GM12878 (cell line): ENCODE data around the gene PITPNM3. TPM values are rescaled to one million over a fixed set of nuclear protein-coding genes. Genes with fewer than 3 reads are reported as not detected.

ENCODE experiments used
- ATAC-seq: fragments of 200-7000 bp; cut with Tn5 transposase; 3 replicates; pipeline ENCODE4 v1.9.1; 2020; ENCODE audit warnings: mild to moderate bottlenecking, moderate library complexity
- BruUV-seq: library from RNA; stranded (reverse); fragments of 400-500 nt; replicated peaks from 2 replicates; lab custom pipeline; 2021; lab: Mats Ljungman, UMichigan
- CTCF ChIA-PET: fragments of 300-600 bp; sonication (Branson Sonifier 250); formaldehyde crosslinking; extraction: SDS; loops from one replicate; lab custom pipeline; 2021; ENCODE audit warnings: inconsistent platforms; lab: Yijun Ruan, JAX
- POLR2A ChIA-PET: fragments of 350-600 bp; formaldehyde crosslinking; extraction: SDS; loops from one replicate; lab custom pipeline; 2021; ENCODE audit warnings: inconsistent platforms; lab: Charles Lee
- RAD21 ChIA-PET: fragments of 300-600 bp; sonication (Branson Sonifier 250); formaldehyde crosslinking; loops from one replicate; lab custom pipeline; 2023; ENCODE audit warnings: antibody characterized with exemption; ENCODE audit not compliant: unreplicated experiment; lab: Charles Lee
- SMC1A ChIA-PET: fragments of 300-600 bp; sonication (Branson Sonifier 250); formaldehyde crosslinking; loops from one replicate; lab custom pipeline; 2023; ENCODE audit not compliant: unreplicated experiment, uncharacterized antibody; lab: Charles Lee
- DNase-seq: peaks from one replicate; pipeline ENCODE4 v3.0.0-alpha.2; 2011; ENCODE audit warnings: low read depth, low spot score
- FAIRE-seq: peaks from 3 replicates; lab custom pipeline; 2011; peaks lifted over from hg19 to GRCh38; lab: Jason Lieb, UNC
- H2AFZ ChIP-seq: 2 replicates; pipeline ENCODE4 v1.6.0; 2011; ENCODE audit warnings: low read depth, low read length, control low read depth; ENCODE audit not compliant: control insufficient read depth
- H3K27ac ChIP-seq: 2 replicates; pipeline ENCODE4 v1.5.1; 2011; ENCODE audit warnings: control low read depth; ENCODE audit not compliant: control insufficient read depth, insufficient read depth
- H3K27me3 ChIP-seq, 2 experiments: replicated peaks in 1 of 2; 2 replicates each; pipeline versions ENCODE4 v1.6.0 to v1.6.1; 2011; ENCODE audit warnings: low read length in 1 of 2; ENCODE audit not compliant: control insufficient read depth in 2 of 2, insufficient read depth in 2 of 2
- H3K36me3 ChIP-seq, 2 experiments: 2 replicates each; pipeline ENCODE4 v1.5.1; 2011; ENCODE audit warnings: low read length in 1 of 2; ENCODE audit not compliant: control insufficient read depth in 2 of 2, insufficient read depth in 2 of 2
- H3K4me1 ChIP-seq: 2 replicates; pipeline ENCODE4 v1.6.1; 2011; ENCODE audit warnings: mild to moderate bottlenecking, low read length, moderate library complexity, mixed read lengths; ENCODE audit not compliant: control insufficient read depth, insufficient read depth
- H3K4me2 ChIP-seq: 2 replicates; pipeline ENCODE4 v1.6.0; 2011; ENCODE audit warnings: control low read depth; ENCODE audit not compliant: control insufficient read depth, insufficient read depth
- H3K4me3 ChIP-seq: fragments of 200-600 bp; sonication (generic); 2 replicates; pipeline ENCODE4 v1.5.1; 2016
- H3K79me2 ChIP-seq: 2 replicates; pipeline ENCODE4 v1.6.0; 2011; ENCODE audit warnings: low read length; ENCODE audit not compliant: control insufficient read depth, insufficient read depth
- H3K9ac ChIP-seq: 2 replicates; pipeline ENCODE4 v1.8.0; 2011; ENCODE audit warnings: low read length, control low read depth, mixed read lengths; ENCODE audit not compliant: control insufficient read depth, insufficient read depth
- H3K9me3 ChIP-seq: replicated peaks from 3 replicates; pipeline ENCODE4 v1.5.1; 2011; ENCODE audit warnings: mild to moderate bottlenecking, low read length; ENCODE audit not compliant: control insufficient read depth, insufficient read depth
- H4K20me1 ChIP-seq: 2 replicates; pipeline ENCODE4 v1.6.0; 2011; ENCODE audit not compliant: control insufficient read depth, insufficient read depth
- BMI1 ChIP-seq: fragments of 450-650 bp; IDR thresholded peaks from 2 replicates; pipeline ENCODE4 v1.6.1; 2016; ENCODE audit warnings: mild to moderate bottlenecking, moderate library complexity, borderline replicate concordance
- NFXL1 ChIP-seq: fragments of 450-650 bp; IDR thresholded peaks from 2 replicates; pipeline ENCODE4 v1.6.1; 2017; ENCODE audit warnings: antibody characterized with exemption, mild to moderate bottlenecking, borderline replicate concordance
- RB1 ChIP-seq: fragments of 450-650 bp; formaldehyde crosslinking; IDR thresholded peaks from 2 replicates; pipeline ENCODE4 v1.6.1; 2017; ENCODE audit warnings: mild to moderate bottlenecking, borderline replicate concordance
- ZBED1 ChIP-seq: IDR thresholded peaks from 2 replicates; pipeline ENCODE4 v1.6.1; 2016; ENCODE audit warnings: borderline replicate concordance
- ZNF274 ChIP-seq: IDR thresholded peaks from one replicate; pipeline ENCODE4 v1.8.0; 2011; ENCODE audit not compliant: insufficient read length, insufficient read depth
- ZNF384 ChIP-seq: IDR thresholded peaks from 2 replicates; pipeline ENCODE4 v1.6.1; 2012; ENCODE audit warnings: low read depth, mild to moderate bottlenecking, low read length, improper control_type of control experiment, borderline replicate concordance
- WGBS: methylation state at CpG from one replicate; pipeline ENCODE4 v1.1.6; 2016; ENCODE audit warnings: low lambda C conversion rate; ENCODE audit not compliant: insufficient replicate concordance, insufficient coverage; ENCODE audit errors: missing lambda C conversion rate; 5-methylcytosine and 5-hydroxymethylcytosine counted together
- in situ Hi-C: fragments of 300-500 bp; cut with MboI; formaldehyde crosslinking; loops from 9 replicates; pipeline ENCODE4 v1.14.3; 2018; ENCODE audit warnings: mixed read lengths
- intact Hi-C: fragments of 100-400 bp; cut with micrococcal nuclease; formaldehyde crosslinking; loops from one replicate; pipeline ENCODE4 v1.14.2; 2022; ENCODE audit not compliant: unreplicated experiment
- polyA plus RNA-seq, 11 experiments: library from polyadenylated mRNA; depleted of rRNA in 4 of 11; unstranded in 6 of 11; stranded (reverse) in 5 of 11; fragments of >200 nt; fragmentation: Nextera tagmentation in 4 of 11; fragmentation: Illumina TruSeq in 1 of 11; extraction: Ambion mirVana in 4 of 11; extraction: Trizol in 1 of 11; gene quantifications; 1 replicate in 1 of 11; 2 replicates in 10 of 11; pipeline versions ENCODE4 v1.2.1 to v1.2.3, GENCODE V29; 2011 to 2016; ENCODE audit warnings: inconsistent platforms in 2 of 11, missing spikeins in 2 of 11, low read depth in 1 of 11
- total RNA-seq, 4 experiments: library from RNA; depleted of rRNA in 3 of 4; stranded (reverse); fragments of >200 nt in 3 of 4; fragmentation: Illumina TruSeq in 1 of 4; extraction: Trizol in 1 of 4; gene quantifications; 2 replicates each; pipeline versions ENCODE4 v1.2.1 to v1.2.3, GENCODE V29; 2013 to 2021
- TF ChIP-seq, protein P1 (sequence below): fragments of 450-650 bp; IDR thresholded peaks from 2 replicates; pipeline ENCODE4 v1.6.1; 2017; ENCODE audit warnings: mild to moderate bottlenecking
- TF ChIP-seq, protein P2 (sequence below): fragments of 450-650 bp; IDR thresholded peaks from 2 replicates; pipeline ENCODE4 v1.6.1; 2017; ENCODE audit warnings: mild to moderate bottlenecking, moderate library complexity

The PITPNM3 gene
- total and polyA plus RNA-seq, 10 of the 15 experiments (the other 5 are each of a cell fraction or from before 2014, with no cell fraction given): 0.02 to 0.49 (median 0.19) TPM; not detected in 1

DNA sequence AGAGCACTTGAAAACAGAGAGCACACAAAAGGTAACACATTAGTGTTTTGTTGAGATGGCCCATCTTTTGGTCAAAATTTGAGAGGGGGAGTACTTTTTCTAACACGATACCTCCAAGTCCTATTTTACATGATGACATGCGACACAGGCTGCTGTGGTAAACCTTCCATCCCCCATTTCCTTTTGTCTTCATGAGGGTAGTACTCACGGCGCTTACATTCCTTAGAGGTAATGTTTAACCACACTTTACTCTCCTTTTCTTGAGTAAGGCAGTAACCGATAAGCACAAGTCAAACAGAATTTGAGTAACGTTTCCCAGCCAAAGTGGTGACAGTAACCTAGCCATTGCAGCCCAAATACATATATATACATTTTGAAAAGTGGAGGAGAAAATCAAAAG is 35.8 kb upstream of the PITPNM3 start:
- Histone ChIP-seq H3K4me1 (no peaks in the 10 kb centered on the region), H3K27me3 (no peaks in the 10 kb centered on the region), H3K9ac (no peak overlapping the region), H3K9me3 (no peaks in the 10 kb centered on the region), H3K27ac (no peak overlapping the region), H4K20me1 (no peaks in the 10 kb centered on the region), H3K4me3 (no peak overlapping the region), H2AFZ (no peak overlapping the region), H3K4me2 (no peak overlapping the region), H3K79me2 (no peaks in the 10 kb centered on the region), H3K36me3 (peaks cover 2 to 34% of the 10 kb centered on the region in 2 experiments; a peak in 3 of 4 replicates)
- DNase-seq: no peak
- TF ChIP-seq ZNF274: no peak
- TF ChIP-seq RB1: no peak
- TF ChIP-seq, protein P1, sequence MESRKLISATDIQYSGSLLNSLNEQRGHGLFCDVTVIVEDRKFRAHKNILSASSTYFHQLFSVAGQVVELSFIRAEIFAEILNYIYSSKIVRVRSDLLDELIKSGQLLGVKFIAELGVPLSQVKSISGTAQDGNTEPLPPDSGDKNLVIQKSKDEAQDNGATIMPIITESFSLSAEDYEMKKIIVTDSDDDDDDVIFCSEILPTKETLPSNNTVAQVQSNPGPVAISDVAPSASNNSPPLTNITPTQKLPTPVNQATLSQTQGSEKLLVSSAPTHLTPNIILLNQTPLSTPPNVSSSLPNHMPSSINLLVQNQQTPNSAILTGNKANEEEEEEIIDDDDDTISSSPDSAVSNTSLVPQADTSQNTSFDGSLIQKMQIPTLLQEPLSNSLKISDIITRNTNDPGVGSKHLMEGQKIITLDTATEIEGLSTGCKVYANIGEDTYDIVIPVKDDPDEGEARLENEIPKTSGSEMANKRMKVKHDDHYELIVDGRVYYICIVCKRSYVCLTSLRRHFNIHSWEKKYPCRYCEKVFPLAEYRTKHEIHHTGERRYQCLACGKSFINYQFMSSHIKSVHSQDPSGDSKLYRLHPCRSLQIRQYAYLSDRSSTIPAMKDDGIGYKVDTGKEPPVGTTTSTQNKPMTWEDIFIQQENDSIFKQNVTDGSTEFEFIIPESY: no peak
- no peak for TF ChIP-seq BMI1
- TF ChIP-seq, protein P2, sequence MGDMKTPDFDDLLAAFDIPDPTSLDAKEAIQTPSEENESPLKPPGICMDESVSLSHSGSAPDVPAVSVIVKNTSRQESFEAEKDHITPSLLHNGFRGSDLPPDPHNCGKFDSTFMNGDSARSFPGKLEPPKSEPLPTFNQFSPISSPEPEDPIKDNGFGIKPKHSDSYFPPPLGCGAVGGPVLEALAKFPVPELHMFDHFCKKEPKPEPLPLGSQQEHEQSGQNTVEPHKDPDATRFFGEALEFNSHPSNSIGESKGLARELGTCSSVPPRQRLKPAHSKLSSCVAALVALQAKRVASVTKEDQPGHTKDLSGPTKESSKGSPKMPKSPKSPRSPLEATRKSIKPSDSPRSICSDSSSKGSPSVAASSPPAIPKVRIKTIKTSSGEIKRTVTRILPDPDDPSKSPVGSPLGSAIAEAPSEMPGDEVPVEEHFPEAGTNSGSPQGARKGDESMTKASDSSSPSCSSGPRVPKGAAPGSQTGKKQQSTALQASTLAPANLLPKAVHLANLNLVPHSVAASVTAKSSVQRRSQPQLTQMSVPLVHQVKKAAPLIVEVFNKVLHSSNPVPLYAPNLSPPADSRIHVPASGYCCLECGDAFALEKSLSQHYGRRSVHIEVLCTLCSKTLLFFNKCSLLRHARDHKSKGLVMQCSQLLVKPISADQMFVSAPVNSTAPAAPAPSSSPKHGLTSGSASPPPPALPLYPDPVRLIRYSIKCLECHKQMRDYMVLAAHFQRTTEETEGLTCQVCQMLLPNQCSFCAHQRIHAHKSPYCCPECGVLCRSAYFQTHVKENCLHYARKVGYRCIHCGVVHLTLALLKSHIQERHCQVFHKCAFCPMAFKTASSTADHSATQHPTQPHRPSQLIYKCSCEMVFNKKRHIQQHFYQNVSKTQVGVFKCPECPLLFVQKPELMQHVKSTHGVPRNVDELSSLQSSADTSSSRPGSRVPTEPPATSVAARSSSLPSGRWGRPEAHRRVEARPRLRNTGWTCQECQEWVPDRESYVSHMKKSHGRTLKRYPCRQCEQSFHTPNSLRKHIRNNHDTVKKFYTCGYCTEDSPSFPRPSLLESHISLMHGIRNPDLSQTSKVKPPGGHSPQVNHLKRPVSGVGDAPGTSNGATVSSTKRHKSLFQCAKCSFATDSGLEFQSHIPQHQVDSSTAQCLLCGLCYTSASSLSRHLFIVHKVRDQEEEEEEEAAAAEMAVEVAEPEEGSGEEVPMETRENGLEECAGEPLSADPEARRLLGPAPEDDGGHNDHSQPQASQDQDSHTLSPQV: no peak
- TF ChIP-seq ZNF384: no peak
- no peak for TF ChIP-seq ZBED1
- TF ChIP-seq NFXL1: no peak
- no peak for ATAC-seq
- no peak for FAIRE-seq
- in situ Hi-C loops (no loop called here), intact Hi-C loops (no loop called here)
- 82% methylated on average over 6 of the region's 6 CpGs for WGBS
- RAD21 ChIA-PET: no interaction called here
- CTCF ChIA-PET: no interaction called here
- SMC1A ChIA-PET: no interaction called here
- POLR2A ChIA-PET: no interaction called here
- no TSS peak for BruUV-seq
